ENCODE data around the gene POLN. TPM values are rescaled to one million over a fixed set of nuclear protein-coding genes. Genes with fewer than 3 reads are reported as not detected.
"Not testable (repeated sequence)": the region's sequence is repeated elsewhere in the genome, so short reads cannot be mapped to it uniquely, and the experiment has no call there.

POLN gene
- polyA plus RNA-seq, 3 donors = 0.08 to 0.33 (median 0.28) TPM

- Histone ChIP-seq H3K4me3 (replicated peaks in 1 of 3; ENCODE audit: low read depth in 2 of 3, low read length in 3 of 3) (no peak overlapping the region), H3K4me2 (replicated peaks; ENCODE audit: extremely low read depth, low read length, poor library complexity, severe bottlenecking) (no peak overlapping the region), H2AFZ (ENCODE audit: insufficient read depth, low read depth, low read length, poor library complexity, severe bottlenecking) (no peak overlapping the region), H4K20me1 (ENCODE audit: insufficient read depth, low read length) (no peaks in the 10 kb centered on the region), H3K9me3 (replicated peaks in 1 of 2; ENCODE audit: control insufficient read depth in 1 of 2, insufficient read depth in 1 of 2, low read length in 2 of 2) (no peaks in the 10 kb centered on the region), H3K27ac (ENCODE audit: low read depth in 1 of 2, low read length in 2 of 2) (no peak overlapping the region), H3K27me3 (ENCODE audit: control insufficient read depth in 2 of 2, insufficient read depth in 2 of 2, low read length in 2 of 2) (no peaks in the 10 kb centered on the region), H3K79me2 (ENCODE audit: insufficient read depth, low read length) (no peaks in the 10 kb centered on the region), H3K9ac (ENCODE audit: insufficient read depth, low read length, poor library complexity, severe bottlenecking) (no peak overlapping the region), H3K36me3 (replicated peaks in 1 of 2; ENCODE audit: control insufficient read depth in 1 of 2, insufficient read depth in 2 of 2, low read length in 2 of 2) (no peaks in the 10 kb centered on the region), H3K4me1 (ENCODE audit: control insufficient read depth in 1 of 2, insufficient read depth in 2 of 2, low read length in 2 of 2) (no peaks in the 10 kb centered on the region)
- peak overlapping the region in 1 of 7 donors; percentile 18 for H3K27ac Mint-ChIP-seq
- intact Hi-C loops (cut with micrococcal nuclease) = no loop called here
- H3K4me3 Mint-ChIP-seq = no peak overlapping the region
- peaks cover 0 to 5% (median 0%) of the 10 kb centered on the region in 3 donors for H3K27me3 Mint-ChIP-seq (ENCODE audit: low read depth in 3 of 3)
- no peaks in the 10 kb centered on the region for H3K9me3 Mint-ChIP-seq
- DNase-seq = no peak
- WGBS (ENCODE audit: insufficient coverage) = 97% methylated on average over 16 of the region's 30 CpGs
- H3K36me3 Mint-ChIP-seq = no peaks in the 10 kb centered on the region
- TF ChIP-seq CTCF (IDR thresholded peaks at IDR 0.05) = no peak
- peaks cover 3% of the 10 kb centered on the region for H3K4me1 Mint-ChIP-seq
Observed at GRCh38 chr4:2276581-2277325, 34.8 kb upstream of the POLN start.

- Mint-ChIP-seq H3K9me3 (no peaks in the 10 kb centered on the region), H3K36me3 (no peaks in the 10 kb centered on the region), H3K27ac (no peak overlapping the region), H3K4me1 (no peaks in the 10 kb centered on the region), H3K27me3 (ENCODE audit: low read depth in 3 of 3) (peaks cover 0 to 1% (median 0%) of the 10 kb centered on the region in 3 donors), H3K4me3 (no peak overlapping the region)
- H2AFZ ChIP-seq (ENCODE audit: insufficient read depth, low read depth, low read length, poor library complexity, severe bottlenecking) = no peak overlapping the region
- no peak for DNase-seq
- no peaks in the 10 kb centered on the region for H3K4me1 ChIP-seq (ENCODE audit: control insufficient read depth in 1 of 2, insufficient read depth in 2 of 2, low read length in 2 of 2)
- H3K9me3 ChIP-seq (replicated peaks in 1 of 2; ENCODE audit: control insufficient read depth in 1 of 2, insufficient read depth in 1 of 2, low read length in 2 of 2) = no peaks in the 10 kb centered on the region
- H3K27me3 ChIP-seq (ENCODE audit: control insufficient read depth in 2 of 2, insufficient read depth in 2 of 2, low read length in 2 of 2) = no peaks in the 10 kb centered on the region
- H4K20me1 ChIP-seq (ENCODE audit: insufficient read depth, low read length) = no peaks in the 10 kb centered on the region
- no peak overlapping the region for H3K27ac ChIP-seq (ENCODE audit: low read depth in 1 of 2, low read length in 2 of 2)
- WGBS (ENCODE audit: insufficient coverage) = 95% methylated on average over 44 of the region's 44 CpGs
- H3K4me3 ChIP-seq (replicated peaks in 1 of 3; ENCODE audit: low read depth in 2 of 3, low read length in 3 of 3) = no peak overlapping the region
- no peak for TF ChIP-seq CTCF (IDR thresholded peaks at IDR 0.05)
- H3K79me2 ChIP-seq (ENCODE audit: insufficient read depth, low read length) = no peaks in the 10 kb centered on the region
- H3K9ac ChIP-seq (ENCODE audit: insufficient read depth, low read length, poor library complexity, severe bottlenecking) = no peak overlapping the region
- H3K4me2 ChIP-seq (replicated peaks; ENCODE audit: extremely low read depth, low read length, poor library complexity, severe bottlenecking) = no peak overlapping the region
- no peaks in the 10 kb centered on the region for H3K36me3 ChIP-seq (replicated peaks in 1 of 2; ENCODE audit: control insufficient read depth in 1 of 2, insufficient read depth in 2 of 2, low read length in 2 of 2)
- intact Hi-C loops (cut with micrococcal nuclease) = no loop called here
Observed at GRCh38 chr4:2275546-2276251, 33.8 kb upstream of the POLN start.

GRCh38 chr4:2275044-2275397, 33.1 kb upstream of the POLN start:
- H3K27me3 ChIP-seq (ENCODE audit: control insufficient read depth in 2 of 2, insufficient read depth in 2 of 2, low read length in 2 of 2); H3K27ac ChIP-seq (ENCODE audit: low read depth in 1 of 2, low read length in 2 of 2); H3K9me3 ChIP-seq (replicated peaks in 1 of 2; ENCODE audit: control insufficient read depth in 1 of 2, insufficient read depth in 1 of 2, low read length in 2 of 2); H4K20me1 ChIP-seq (ENCODE audit: insufficient read depth, low read length); intact Hi-C loops (cut with micrococcal nuclease); H3K27ac Mint-ChIP-seq; H3K27me3 Mint-ChIP-seq (ENCODE audit: low read depth in 3 of 3); H3K4me1 ChIP-seq (ENCODE audit: control insufficient read depth in 1 of 2, insufficient read depth in 2 of 2, low read length in 2 of 2); H3K36me3 ChIP-seq (replicated peaks in 1 of 2; ENCODE audit: control insufficient read depth in 1 of 2, insufficient read depth in 2 of 2, low read length in 2 of 2); DNase-seq; H3K36me3 Mint-ChIP-seq; H3K9me3 Mint-ChIP-seq; H3K4me3 Mint-ChIP-seq; H2AFZ ChIP-seq (ENCODE audit: insufficient read depth, low read depth, low read length, poor library complexity, severe bottlenecking); H3K4me2 ChIP-seq (replicated peaks; ENCODE audit: extremely low read depth, low read length, poor library complexity, severe bottlenecking); H3K4me1 Mint-ChIP-seq; H3K4me3 ChIP-seq (replicated peaks in 1 of 3; ENCODE audit: low read depth in 2 of 3, low read length in 3 of 3); H3K79me2 ChIP-seq (ENCODE audit: insufficient read depth, low read length); H3K9ac ChIP-seq (ENCODE audit: insufficient read depth, low read length, poor library complexity, severe bottlenecking): not testable (repeated sequence)
- WGBS (ENCODE audit: insufficient coverage) = 87% methylated on average over 9 of the region's 10 CpGs

All from CD14-positive monocyte (primary cell).